GM19324 (cell line): Measurements from ENCODE around the gene CAPZB.

Experiments
- ATAC-seq: cut with Tn5 transposase; IDR thresholded peaks from one replicate; pipeline ENCODE4 v1.9.1; 2021; ENCODE audit warnings: mild to moderate bottlenecking, moderate library complexity; ENCODE audit not compliant: unreplicated experiment, low FRiP score

The CAPZB gene

DNA sequence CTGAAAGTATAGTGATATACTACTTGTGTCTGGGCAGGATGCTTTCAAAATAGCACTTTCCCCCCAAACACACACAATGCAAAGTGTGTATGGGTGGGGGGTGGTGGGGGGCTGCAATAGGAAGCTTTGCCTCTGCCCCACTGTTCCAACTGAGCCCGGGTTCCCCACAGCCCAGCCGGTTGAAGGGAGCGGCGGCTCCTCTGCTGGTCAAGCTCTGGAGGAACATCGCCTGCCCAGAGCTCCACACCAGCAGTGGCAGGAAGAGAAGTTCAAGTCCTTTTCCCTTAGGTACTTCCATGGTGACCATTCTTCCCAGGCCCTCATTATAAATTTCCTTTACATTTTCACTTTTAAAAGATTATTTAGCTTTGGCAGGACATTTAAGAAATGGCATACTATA is 74.9 kb downstream of the CAPZB start:
- ATAC-seq: no peak

GRCh38 chr1:19409477-19410341 is 75.6 kb downstream of the CAPZB start:
- no peak for ATAC-seq

DNA sequence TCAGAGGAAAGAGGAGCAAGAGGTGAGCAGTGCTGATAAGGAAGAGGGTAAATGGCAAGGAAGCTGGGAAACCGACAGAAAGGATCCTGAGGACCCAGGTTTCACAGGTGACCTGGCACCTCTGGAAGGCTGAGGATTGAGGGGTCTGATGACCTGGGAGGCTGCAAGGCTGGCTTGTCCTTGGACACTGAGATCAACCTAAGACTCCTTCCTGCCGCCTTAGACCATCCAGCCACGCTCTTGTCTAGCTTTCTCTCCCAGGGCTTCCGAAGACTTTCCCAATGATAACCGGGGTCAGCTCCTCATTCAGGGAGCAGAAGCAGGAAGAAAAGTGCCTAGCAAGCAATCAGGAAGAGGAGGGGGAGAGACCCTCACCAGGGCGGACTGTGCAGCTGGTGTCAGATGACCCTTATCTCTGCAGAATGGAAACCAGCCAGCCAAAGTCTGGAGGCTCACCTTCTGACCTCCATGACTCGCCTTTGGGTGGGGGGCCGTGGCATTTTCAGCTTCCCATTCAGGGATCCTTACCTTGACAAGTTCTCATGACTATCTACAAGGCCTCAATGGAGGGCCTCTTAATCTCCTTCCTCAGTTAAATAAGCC is 77.7 kb downstream of the CAPZB start:
- no peak for ATAC-seq

DNA sequence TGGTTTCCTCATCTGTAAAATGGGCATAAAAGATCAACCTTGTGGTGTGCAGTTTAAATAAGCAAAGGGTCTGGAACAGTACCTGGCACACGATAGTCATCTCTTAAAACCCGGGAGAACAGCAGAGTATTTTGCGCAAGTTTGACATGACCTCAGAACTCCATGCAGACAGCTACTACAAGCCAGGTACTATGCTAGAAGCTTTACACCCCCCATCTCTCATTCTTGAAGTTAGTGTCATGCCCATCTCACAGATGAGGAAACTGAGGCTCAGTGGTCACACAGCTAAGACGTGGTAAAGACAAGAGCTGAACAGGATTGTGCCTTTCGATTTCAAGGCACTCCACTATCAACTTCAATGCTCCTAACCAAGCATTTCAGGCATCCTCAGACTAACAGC is 78.7 kb downstream of the CAPZB start:
- ATAC-seq: no peak

DNA sequence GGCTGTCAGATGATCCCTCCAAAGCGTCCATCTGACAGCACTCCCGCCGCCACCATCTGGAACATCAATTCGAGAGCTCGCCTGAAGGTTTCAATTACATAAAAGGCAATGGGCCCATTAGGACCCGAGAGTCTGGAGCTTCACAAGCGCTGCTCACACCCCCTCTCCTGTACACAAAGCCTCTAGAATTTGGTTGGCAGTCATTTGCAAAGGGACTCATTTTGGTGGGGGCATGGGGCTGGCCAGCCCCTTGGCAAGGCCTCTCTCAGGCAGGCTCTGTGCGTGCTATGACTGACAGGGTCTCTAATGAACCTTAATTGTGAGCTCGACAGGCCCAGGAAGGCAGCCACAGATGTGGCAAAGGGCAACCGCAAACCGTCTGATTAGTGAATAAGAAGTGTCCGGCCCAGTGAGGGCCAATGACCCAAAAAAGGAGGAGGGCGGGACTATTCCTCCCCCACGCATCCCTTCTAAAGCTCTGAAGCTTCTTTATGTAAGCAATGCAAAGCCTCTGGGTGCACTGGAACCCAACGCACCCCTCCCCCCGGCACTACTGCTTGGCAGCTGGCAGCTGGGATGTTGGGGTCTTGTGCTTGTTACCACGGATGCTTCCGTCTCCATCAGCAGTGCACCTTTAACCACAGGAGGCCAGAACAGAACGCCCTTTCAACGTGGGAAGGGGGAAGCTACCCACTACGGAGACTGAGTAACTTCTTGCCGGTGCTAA is 79.4 kb downstream of the CAPZB start:
- no peak for ATAC-seq

DNA sequence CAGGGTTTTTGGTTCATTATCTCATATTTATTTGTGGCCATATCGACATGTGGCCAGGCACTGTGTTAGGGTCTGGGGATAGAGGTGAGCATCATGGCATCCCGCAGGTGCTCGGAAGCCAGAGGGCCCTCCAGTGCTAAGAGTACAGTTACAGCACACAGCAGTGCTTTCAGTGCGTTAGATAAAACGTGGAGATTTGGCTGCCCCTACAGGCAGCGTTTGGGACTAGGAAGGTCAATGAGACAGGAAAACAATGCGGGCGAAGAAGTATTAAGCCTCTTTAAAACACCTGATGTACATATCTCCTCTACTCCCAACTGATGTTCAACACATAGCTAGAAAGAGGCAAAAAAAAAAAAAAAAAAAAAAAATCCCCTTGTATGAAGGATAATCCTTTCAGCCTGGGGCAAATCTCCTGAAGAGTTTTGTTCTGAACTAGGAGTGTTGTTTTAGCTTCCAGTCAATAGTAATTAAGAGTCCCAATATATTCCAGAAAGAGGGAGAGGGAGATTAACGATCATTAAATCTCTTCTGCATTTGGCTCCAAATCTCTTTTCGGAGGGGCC is 80.1 kb downstream of the CAPZB start:
- ATAC-seq: no peak

GRCh38 chr1:19404748-19405147 is 80.6 kb downstream of the CAPZB start:
- no peak for ATAC-seq

DNA sequence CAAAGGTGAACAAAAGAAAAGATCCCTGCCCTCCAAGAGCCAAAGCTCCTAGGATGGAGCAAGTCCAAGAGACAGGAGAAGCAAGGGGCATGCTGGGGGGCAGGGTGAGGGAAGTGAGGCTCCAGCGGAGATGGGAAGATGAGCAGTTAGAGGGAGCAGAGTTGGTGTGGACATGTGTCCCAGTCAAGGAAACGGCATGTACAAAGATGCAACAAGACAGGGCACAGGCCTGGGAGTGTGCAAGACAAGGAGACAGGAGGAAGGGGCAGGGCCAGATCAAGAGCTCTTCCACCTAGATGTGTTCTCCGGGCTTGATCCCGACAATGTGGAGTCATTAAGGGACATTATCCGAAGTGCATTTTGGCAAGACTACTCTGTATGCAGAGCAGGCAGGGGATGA is 82.1 kb downstream of the CAPZB start:
- ATAC-seq: no peak

GRCh38 chr1:19402031-19402813 is 83.1 kb downstream of the CAPZB start:
- no peak for ATAC-seq

DNA sequence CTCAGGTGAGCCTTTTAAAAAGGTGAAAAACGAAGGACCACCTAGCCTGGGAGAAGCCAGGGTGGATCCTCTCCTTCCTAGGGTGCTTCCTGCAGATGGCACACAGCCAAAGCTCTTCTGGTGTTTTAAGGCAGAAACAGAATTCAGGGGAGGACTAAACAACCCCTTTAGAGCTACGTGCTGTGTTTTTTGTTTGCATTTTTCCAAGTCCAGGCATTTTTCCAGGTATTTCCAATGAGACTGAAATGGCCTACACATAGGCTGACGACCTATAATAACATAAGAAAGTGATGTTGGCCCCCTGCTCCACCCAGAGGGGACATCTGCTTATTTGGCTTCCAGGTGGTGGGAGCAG is 83.8 kb downstream of the CAPZB start:
- no peak for ATAC-seq

DNA sequence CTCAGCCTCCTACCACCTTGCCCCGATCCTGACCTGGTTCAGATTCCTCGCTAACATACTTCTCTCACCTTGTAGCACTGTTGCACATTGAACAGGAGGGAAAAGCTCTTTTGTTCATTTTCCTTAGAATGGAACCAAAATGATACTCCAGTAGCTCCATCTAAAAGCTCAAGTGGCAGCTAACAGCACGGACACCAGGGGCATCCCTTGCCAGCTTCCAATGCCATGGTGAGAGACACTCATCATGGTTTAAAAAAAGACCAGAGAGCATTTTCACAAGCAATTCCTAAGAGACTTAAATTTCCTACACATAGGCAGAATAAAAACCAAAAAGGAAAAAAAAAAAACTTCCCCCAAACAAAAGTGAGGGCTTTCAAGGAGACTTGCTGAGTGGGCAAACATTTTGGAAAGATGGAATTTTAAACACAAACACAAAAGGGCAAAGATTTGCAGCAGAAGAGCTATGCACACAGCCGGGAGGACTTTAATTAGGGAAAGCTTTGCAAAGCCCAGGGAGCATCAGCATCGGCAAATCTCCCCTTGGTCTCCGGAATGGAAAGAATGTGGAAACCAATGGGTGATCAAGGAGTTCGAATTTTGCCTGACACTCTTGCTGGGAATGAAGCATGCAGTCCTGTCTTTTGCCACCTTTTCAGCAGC is 84.3 kb downstream of the CAPZB start:
- ATAC-seq: no peak

DNA sequence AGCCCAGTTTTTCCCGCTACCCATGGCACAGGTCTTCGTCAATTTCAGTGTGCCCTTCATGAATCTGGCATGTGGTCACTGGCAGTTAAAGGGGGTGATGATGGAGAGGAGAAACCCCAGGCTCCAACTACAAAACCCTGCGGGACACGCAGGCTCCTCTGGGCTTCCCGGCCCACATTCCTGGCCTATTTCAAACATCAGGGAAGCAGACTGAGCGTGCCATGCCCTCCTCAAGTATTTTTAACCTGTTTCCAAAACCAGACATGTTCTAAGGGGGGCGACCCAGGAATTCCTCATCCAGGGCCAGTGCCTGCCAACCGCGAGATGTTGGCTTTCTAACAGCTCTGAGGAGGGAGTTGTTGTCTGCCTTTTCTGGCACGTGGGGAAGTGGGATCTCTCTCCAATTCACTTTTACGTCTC is 85.1 kb downstream of the CAPZB start:
- no peak for ATAC-seq

GRCh38 chr1:19398309-19398760 is 87.0 kb downstream of the CAPZB start:
- no peak for ATAC-seq

- ATAC-seq: no peak
These were observed 88.0 kb downstream of the CAPZB start for GRCh38 chr1:19397217-19397945.

GRCh38 chr1:19396280-19396679 is 89.1 kb downstream of the CAPZB start:
- ATAC-seq: no peak

DNA sequence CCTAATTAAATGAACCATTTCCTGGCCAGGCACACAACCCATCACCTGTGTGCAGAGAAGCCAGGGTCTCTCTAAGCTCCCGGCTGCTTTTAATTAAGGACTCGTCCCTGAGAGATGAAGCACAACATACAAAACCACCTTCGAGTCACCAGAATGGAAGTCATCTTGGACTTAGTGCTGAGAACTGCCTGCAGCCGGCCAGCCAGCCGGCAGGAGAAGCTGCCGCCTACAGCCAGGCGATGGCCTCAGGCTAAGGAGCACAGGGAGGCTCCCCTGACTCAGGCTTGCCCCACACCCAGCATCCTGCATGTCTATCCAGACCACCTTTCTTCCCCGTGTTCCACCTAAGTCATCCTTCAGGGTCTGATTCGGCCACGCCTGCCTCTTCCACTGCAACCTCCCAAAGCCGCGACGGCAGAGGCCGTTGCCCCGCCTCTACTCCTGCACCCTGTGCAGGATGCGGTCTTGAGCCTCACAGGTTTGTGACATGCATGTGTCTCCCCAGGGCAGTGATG is 89.6 kb downstream of the CAPZB start:
- ATAC-seq: no peak

DNA sequence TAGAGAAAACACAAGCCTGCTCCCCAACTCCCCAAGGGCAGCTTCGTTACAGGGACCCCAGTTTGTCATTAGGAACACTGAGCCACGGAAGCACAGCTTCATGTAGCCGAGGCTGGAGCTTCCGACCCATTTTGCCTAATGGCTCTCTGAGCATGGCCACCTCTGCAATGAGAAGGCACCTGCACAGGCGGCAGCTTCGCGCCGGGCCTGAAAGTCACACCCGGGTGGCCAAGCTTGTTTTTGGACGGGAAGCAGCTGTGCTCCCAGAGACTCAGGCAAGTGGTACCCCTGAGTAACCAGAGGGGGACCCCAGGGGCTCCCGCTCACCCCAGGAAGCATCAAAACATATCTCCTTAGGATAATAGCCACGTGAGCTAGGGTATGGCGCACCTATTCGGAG is 92.3 kb downstream of the CAPZB start:
- ATAC-seq: no peak

- ATAC-seq: no peak
These were observed 93.1 kb downstream of the CAPZB start for GRCh38 chr1:19392221-19392620.

DNA sequence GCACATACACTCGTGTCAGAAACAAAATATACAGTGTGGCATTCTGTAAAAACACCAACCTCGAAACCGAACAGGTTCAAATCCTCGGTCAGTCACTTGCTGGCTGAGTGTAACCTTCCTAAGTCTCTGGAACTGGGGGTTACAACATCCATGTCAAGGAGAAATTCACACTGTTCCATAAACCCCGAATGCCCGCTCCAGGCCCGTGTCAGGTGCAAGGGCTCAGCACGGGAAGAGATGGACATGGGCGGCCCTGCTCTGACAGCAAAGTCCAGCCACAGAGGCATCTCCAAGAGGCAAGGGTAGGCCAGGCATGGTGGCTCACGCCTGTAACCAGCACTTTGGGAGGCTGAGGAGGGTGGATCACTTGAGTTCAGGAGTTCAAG is 93.8 kb downstream of the CAPZB start:
- peak; percentile 3 for ATAC-seq
